Adipocyte (in vitro differentiated cells): Measurements from ENCODE around the gene CRACR2B.

Experiments
- DNase-seq: peaks from one replicate; pipeline ENCODE4 v3.0.0-alpha.2; 2015; ENCODE audit warnings: low read depth
- H3K27me3 ChIP-seq: replicated peaks from 2 replicates; pipeline ENCODE4 v1.7.0; 2013; ENCODE audit warnings: mild to moderate bottlenecking, low read length, moderate library complexity; ENCODE audit not compliant: control insufficient read depth, insufficient read depth
- H3K36me3 ChIP-seq: 2 replicates; pipeline ENCODE4 v1.7.0; 2013; ENCODE audit warnings: low read length, mild to moderate bottlenecking, moderate library complexity; ENCODE audit not compliant: control insufficient read depth, insufficient read depth, severe bottlenecking
- H3K4me1 ChIP-seq: 2 replicates; pipeline ENCODE4 v1.7.0; 2013; ENCODE audit warnings: mild to moderate bottlenecking, low read length, moderate library complexity; ENCODE audit not compliant: control insufficient read depth, insufficient read depth
- H3K4me3 ChIP-seq: 2 replicates; pipeline ENCODE4 v1.7.0; 2013; ENCODE audit warnings: mild to moderate bottlenecking, low read length, moderate library complexity
- H3K9ac ChIP-seq: 2 replicates; pipeline ENCODE4 v1.7.0; 2013; ENCODE audit warnings: mild to moderate bottlenecking, low read length, moderate library complexity
- H3K9me3 ChIP-seq: 2 replicates; pipeline ENCODE4 v1.7.0; 2013; ENCODE audit warnings: mild to moderate bottlenecking, low read length, moderate library complexity; ENCODE audit not compliant: control insufficient read depth

CRACR2B gene

GRCh38 chr11:796565-797295, 31.0 kb upstream of the CRACR2B start:
- H3K4me3 ChIP-seq, result peak overlapping the region; percentile 91
- H3K27me3 ChIP-seq, result no peaks in the 10 kb centered on the region
- no peaks in the 10 kb centered on the region for H3K9me3 ChIP-seq
- peaks cover 25% of the 10 kb centered on the region for H3K36me3 ChIP-seq
- H3K4me1 ChIP-seq, result peaks cover 18% of the 10 kb centered on the region
- no peak for DNase-seq
- H3K9ac ChIP-seq, result peak overlapping the region; percentile 87

- H3K36me3 ChIP-seq, result peaks cover 29% of the 10 kb centered on the region
- no peaks in the 10 kb centered on the region for H3K9me3 ChIP-seq
- peaks cover 18% of the 10 kb centered on the region for H3K4me1 ChIP-seq
- peak overlapping the region; percentile 87 for H3K9ac ChIP-seq
- peak; percentile 96 for DNase-seq
- H3K4me3 ChIP-seq, result peak overlapping the region; percentile 91
- no peaks in the 10 kb centered on the region for H3K27me3 ChIP-seq
These were observed 30.2 kb upstream of the CRACR2B start for GRCh38 chr11:797296-798092.

GRCh38 chr11:798093-798713, 29.5 kb upstream of the CRACR2B start, which contains the start of gene SLC25A22:
SLC25A22 (minus strand) TSS chr11:798281; CDS start chr11:795006, 3,275 bp downstream.
- peaks cover 18% of the 10 kb centered on the region for H3K4me1 ChIP-seq
- peaks cover 33% of the 10 kb centered on the region for H3K36me3 ChIP-seq
- H3K4me3 ChIP-seq, result peak within 1 kb of the TSS; percentile 91
- peak within 1 kb of the TSS; percentile 87 for H3K9ac ChIP-seq
- DNase-seq, result peak; percentile 96
- no peaks in the 10 kb centered on the region for H3K27me3 ChIP-seq
- no peaks in the 10 kb centered on the region for H3K9me3 ChIP-seq

- H3K4me1 ChIP-seq, result peaks cover 23% of the 10 kb centered on the region
- no peak overlapping the region for H3K4me3 ChIP-seq
- no peaks in the 10 kb centered on the region for H3K27me3 ChIP-seq
- H3K36me3 ChIP-seq, result peaks cover 33% of the 10 kb centered on the region
- no peak overlapping the region for H3K9ac ChIP-seq
- H3K9me3 ChIP-seq, result no peaks in the 10 kb centered on the region
- no peak for DNase-seq
These were observed 27.9 kb upstream of the CRACR2B start for GRCh38 chr11:799641-800316.

- peaks cover 33% of the 10 kb centered on the region for H3K36me3 ChIP-seq
- no peak overlapping the region for H3K4me3 ChIP-seq
These were observed 27.2 kb upstream of the CRACR2B start for GRCh38 chr11:800473-800872.

GRCh38 chr11:801097-801780, 26.5 kb upstream of the CRACR2B start:
- Histone ChIP-seq H3K27me3 (no peaks in the 10 kb centered on the region), H3K9ac (no peak overlapping the region), H3K9me3 (no peaks in the 10 kb centered on the region), H3K4me3 (no peak overlapping the region), H3K36me3 (peaks cover 33% of the 10 kb centered on the region), H3K4me1 (peaks cover 29% of the 10 kb centered on the region)
- DNase-seq, result no peak

More at GRCh38 chr11:800473-800872, 27.2 kb upstream of the CRACR2B start:
- H3K27me3 ChIP-seq, result no peaks in the 10 kb centered on the region
- peaks cover 24% of the 10 kb centered on the region for H3K4me1 ChIP-seq
- H3K9me3 ChIP-seq, result no peaks in the 10 kb centered on the region
- no peak for DNase-seq
- H3K9ac ChIP-seq, result no peak overlapping the region

- Histone ChIP-seq H3K27me3 (no peaks in the 10 kb centered on the region), H3K9me3 (no peaks in the 10 kb centered on the region), H3K4me1 (peaks cover 20% of the 10 kb centered on the region), H3K36me3 (peaks cover 33% of the 10 kb centered on the region), H3K9ac (no peak overlapping the region), H3K4me3 (no peak overlapping the region)
- no peak for DNase-seq
These were observed 25.6 kb upstream of the CRACR2B start for GRCh38 chr11:802018-802617.

GRCh38 chr11:802693-803466, 24.8 kb upstream of the CRACR2B start:
- DNase-seq, result no peak
- peak overlapping the region; percentile 88 for H3K9ac ChIP-seq
- peaks cover 20% of the 10 kb centered on the region for H3K4me1 ChIP-seq
- no peak overlapping the region for H3K4me3 ChIP-seq
- peaks cover 33% of the 10 kb centered on the region for H3K36me3 ChIP-seq
- no peaks in the 10 kb centered on the region for H3K9me3 ChIP-seq
- H3K27me3 ChIP-seq, result no peaks in the 10 kb centered on the region

- Histone ChIP-seq H3K9ac (peak overlapping the region; percentile 88), H3K27me3 (no peaks in the 10 kb centered on the region), H3K9me3 (no peaks in the 10 kb centered on the region), H3K4me3 (no peak overlapping the region), H3K4me1 (peaks cover 22% of the 10 kb centered on the region), H3K36me3 (peaks cover 33% of the 10 kb centered on the region)
- no peak for DNase-seq
These were observed 24.3 kb upstream of the CRACR2B start for GRCh38 chr11:803467-803742.
